ENCODE results near the gene LRSAM1. TPM values are rescaled to one million over a fixed set of nuclear protein-coding genes. Genes with fewer than 3 reads are reported as not detected.

Gene LRSAM1
- total RNA-seq, 6 donors from 2014 or later, result 12.9 to 77.5 (median 25.4) TPM

DNA sequence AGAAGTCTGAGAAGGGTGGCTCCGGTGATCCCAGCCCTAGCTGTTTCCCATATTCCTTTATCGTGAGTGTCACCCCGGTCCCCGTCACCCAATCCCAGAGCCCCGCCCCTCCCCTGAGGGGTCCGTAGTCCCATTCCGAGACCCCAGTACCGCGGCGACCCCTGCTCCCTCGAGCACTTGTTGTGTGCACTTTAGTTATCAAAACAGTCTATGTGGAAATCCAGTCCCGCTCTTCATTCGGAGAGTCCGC lies 223 bp downstream of the LRSAM1 start:
- Histone ChIP-seq H3K36me3 (peaks cover 5 to 46% (median 32%) of the 10 kb centered on the region in 4 donors), H3K4me1 (peaks cover 30 to 52% (median 33%) of the 10 kb centered on the region in 4 donors), H3K4me3 (peak overlapping the region; percentile 64 to 94 (median 83)), H3K27ac (peak overlapping the region; percentile 90 to 96 (median 92)), H3K9me3 (no peaks in the 10 kb centered on the region), H3K27me3 (no peaks in the 10 kb centered on the region)
- no peak for TF ChIP-seq CTCF (IDR thresholded peaks at IDR 0.05)
- no peak for ATAC-seq (ENCODE audit: low FRiP score in 2 of 2)
- DNase-seq, result no peak
- WGBS, 2 donors, result 0% methylated on average over 11 to 14 of the region's 14 CpGs

GRCh38 chr9:127451858-127452656 lies 747 bp downstream of the LRSAM1 start:
- peak; percentile 53 to 90 for DNase-seq
- Histone ChIP-seq H3K9me3 (no peaks in the 10 kb centered on the region), H3K36me3 (peaks cover 0 to 43% (median 30%) of the 10 kb centered on the region in 4 donors), H3K27me3 (no peaks in the 10 kb centered on the region), H3K4me3 (peak overlapping the region; percentile 64 to 94 (median 83)), H3K27ac (peak overlapping the region; percentile 90 to 96 (median 92)), H3K4me1 (peaks cover 30 to 52% (median 33%) of the 10 kb centered on the region in 4 donors)
- 0 to 12% methylated on average over 12 to 25 of the region's 29 CpGs for WGBS, 2 donors
- no peak for TF ChIP-seq EP300 (IDR thresholded peaks at IDR 0.05)
- TF ChIP-seq CTCF (IDR thresholded peaks at IDR 0.05), result no peak
- no peak for TF ChIP-seq POLR2A (IDR thresholded peaks at IDR 0.05)
- TF ChIP-seq POLR2AphosphoS5 (IDR thresholded peaks at IDR 0.05), result no peak
- ATAC-seq (ENCODE audit: low FRiP score in 2 of 2), result peak; percentile 15 to 32

DNA sequence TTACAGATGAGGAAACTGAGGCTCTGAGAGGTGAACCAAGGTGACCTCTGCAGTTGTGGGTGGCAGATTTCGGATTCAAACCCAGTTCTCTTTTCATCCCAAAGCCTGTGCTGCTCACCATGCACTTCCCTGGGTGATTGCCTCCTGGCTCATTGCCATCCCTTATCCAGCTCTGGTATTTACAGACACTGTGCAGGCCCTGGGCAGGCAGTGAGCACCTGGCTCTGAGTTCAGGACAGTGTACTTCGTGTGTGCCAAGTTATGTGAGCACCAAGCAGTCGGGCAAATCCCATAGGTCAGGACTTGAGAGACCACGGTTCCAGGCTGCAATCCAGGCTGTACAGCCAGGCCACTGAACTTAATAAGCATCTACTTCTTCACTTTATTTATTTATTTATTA lies 1.4 kb downstream of the LRSAM1 start:
- Histone ChIP-seq H3K27me3 (no peaks in the 10 kb centered on the region), H3K36me3 (peaks cover 0 to 43% (median 29%) of the 10 kb centered on the region in 4 donors), H3K9me3 (no peaks in the 10 kb centered on the region), H3K4me3 (peak overlapping the region in 2 of 4 donors; percentile 64 to 94), H3K4me1 (peaks cover 30 to 52% (median 33%) of the 10 kb centered on the region in 4 donors), H3K27ac (peak overlapping the region in 2 of 4 donors; percentile 91 to 96)
- TF ChIP-seq POLR2AphosphoS5 (IDR thresholded peaks at IDR 0.05), result no peak
- no peak for TF ChIP-seq POLR2A (IDR thresholded peaks at IDR 0.05)
- no peak for TF ChIP-seq CTCF (IDR thresholded peaks at IDR 0.05)
- TF ChIP-seq EP300 (IDR thresholded peaks at IDR 0.05), result no peak
- WGBS, 2 donors, result 45 to 75% methylated on average over 3 to 4 of the region's 4 CpGs
- DNase-seq (peak in 1 of 2 donors; percentile 49), ATAC-seq (ENCODE audit: low FRiP score in 2 of 2) (no peak)

- Histone ChIP-seq H3K36me3 (peaks cover 3 to 39% (median 21%) of the 10 kb centered on the region in 4 donors), H3K27ac (peak overlapping the region in 1 of 4 donors; percentile 7), H3K4me1 (peaks cover 9 to 27% (median 14%) of the 10 kb centered on the region in 4 donors), H3K4me3 (no peak overlapping the region), H3K27me3 (no peaks in the 10 kb centered on the region), H3K9me3 (no peaks in the 10 kb centered on the region)
- peak in 1 of 6 experiments; percentile 30 for TF ChIP-seq CTCF (IDR thresholded peaks at IDR 0.05)
- TF ChIP-seq EP300 (IDR thresholded peaks at IDR 0.05), result no peak
- peak in 1 of 2 donors; percentile 47 for DNase-seq
- ATAC-seq (ENCODE audit: low FRiP score in 2 of 2), result no peak
- WGBS, 2 donors, result 56 to 62% methylated on average over 6 of the region's 6 CpGs
Observed at GRCh38 chr9:127455324-127455992, 4.1 kb downstream of the LRSAM1 start.

Measured in upper lobe of left lung (tissue), 6 donors.